ENCODE data around the gene NUMB. TPM values are rescaled to one million over a fixed set of nuclear protein-coding genes. Genes with fewer than 3 reads are reported as not detected.

NUMB gene
- total RNA-seq, 1 donor = 52.3 TPM

DNA sequence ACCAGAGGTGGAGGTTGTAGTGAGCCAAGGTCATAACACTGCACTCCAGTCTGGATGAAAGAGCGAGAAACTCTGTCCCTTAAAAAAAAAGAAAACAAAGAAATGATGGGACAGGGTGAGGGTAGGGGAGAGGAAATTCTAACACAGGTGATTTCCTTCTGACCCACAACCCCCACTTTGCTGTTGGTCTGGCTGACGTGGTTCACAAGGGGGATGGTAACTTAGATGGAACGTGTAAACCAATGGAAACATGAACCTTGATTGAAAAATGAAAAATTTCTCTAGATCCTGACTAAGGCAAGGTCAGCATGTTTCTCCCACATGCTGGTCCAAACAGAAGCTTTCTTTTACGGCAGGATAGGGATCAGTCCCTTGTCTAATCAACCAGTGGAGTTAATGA lies 16.6 kb upstream of the NUMB start:
- TF ChIP-seq, protein P1, sequence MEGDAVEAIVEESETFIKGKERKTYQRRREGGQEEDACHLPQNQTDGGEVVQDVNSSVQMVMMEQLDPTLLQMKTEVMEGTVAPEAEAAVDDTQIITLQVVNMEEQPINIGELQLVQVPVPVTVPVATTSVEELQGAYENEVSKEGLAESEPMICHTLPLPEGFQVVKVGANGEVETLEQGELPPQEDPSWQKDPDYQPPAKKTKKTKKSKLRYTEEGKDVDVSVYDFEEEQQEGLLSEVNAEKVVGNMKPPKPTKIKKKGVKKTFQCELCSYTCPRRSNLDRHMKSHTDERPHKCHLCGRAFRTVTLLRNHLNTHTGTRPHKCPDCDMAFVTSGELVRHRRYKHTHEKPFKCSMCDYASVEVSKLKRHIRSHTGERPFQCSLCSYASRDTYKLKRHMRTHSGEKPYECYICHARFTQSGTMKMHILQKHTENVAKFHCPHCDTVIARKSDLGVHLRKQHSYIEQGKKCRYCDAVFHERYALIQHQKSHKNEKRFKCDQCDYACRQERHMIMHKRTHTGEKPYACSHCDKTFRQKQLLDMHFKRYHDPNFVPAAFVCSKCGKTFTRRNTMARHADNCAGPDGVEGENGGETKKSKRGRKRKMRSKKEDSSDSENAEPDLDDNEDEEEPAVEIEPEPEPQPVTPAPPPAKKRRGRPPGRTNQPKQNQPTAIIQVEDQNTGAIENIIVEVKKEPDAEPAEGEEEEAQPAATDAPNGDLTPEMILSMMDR (IDR thresholded peaks at IDR 0.05; ENCODE audit: insufficient read depth, low read length) = no peak
- DNase-seq (ENCODE audit: low read depth) = no peak
- no peak overlapping the region for H3K4me3 ChIP-seq (ENCODE audit: low read depth, low read length)

- DNase-seq (ENCODE audit: low read depth) = peak; percentile 87
- TF ChIP-seq, protein P1 (IDR thresholded peaks at IDR 0.05; ENCODE audit: insufficient read depth, low read length) = peak; percentile 60
- no peak overlapping the region for H3K4me3 ChIP-seq (ENCODE audit: low read depth, low read length)
Observed at GRCh38 chr14:73472185-73473114, 14.1 kb upstream of the NUMB start.

- TF ChIP-seq, protein P1 (IDR thresholded peaks at IDR 0.05; ENCODE audit: insufficient read depth, low read length) = no peak
- H3K4me3 ChIP-seq (ENCODE audit: low read depth, low read length) = no peak overlapping the region
- no peak for DNase-seq (ENCODE audit: low read depth)
Observed at GRCh38 chr14:73471582-73472184, 13.3 kb upstream of the NUMB start.

- TF ChIP-seq, protein P1 (IDR thresholded peaks at IDR 0.05; ENCODE audit: insufficient read depth, low read length) = no peak
- no peak for DNase-seq (ENCODE audit: low read depth)
- no peak overlapping the region for H3K4me3 ChIP-seq (ENCODE audit: low read depth, low read length)
Observed at GRCh38 chr14:73468828-73469375, 10.6 kb upstream of the NUMB start.

GRCh38 chr14:73467800-73468199 lies 9.5 kb upstream of the NUMB start:
- no peak overlapping the region for H3K4me3 ChIP-seq (ENCODE audit: low read depth, low read length)
- TF ChIP-seq, protein P1 (IDR thresholded peaks at IDR 0.05; ENCODE audit: insufficient read depth, low read length) = no peak
- no peak for DNase-seq (ENCODE audit: low read depth)

DNA sequence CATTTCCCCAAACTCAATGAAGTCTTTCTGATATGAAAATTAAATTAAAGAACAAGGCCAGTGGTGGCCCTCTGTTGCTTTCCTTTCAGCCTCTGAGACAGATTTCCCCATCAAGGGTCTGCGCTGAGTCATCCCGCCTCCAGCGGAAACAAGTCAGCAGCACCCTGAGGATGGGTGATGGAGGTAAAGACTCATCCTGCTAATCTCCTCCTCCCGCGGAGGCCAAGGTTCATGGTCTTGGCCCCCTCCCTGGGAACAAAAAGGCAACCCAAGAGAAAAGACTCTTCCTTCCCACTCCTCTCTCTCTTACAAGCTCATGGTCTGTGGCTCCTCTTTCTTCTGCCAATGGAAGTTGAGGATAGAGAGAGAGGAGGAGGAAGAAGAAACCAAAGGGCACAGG lies 9.0 kb upstream of the NUMB start:
- DNase-seq (ENCODE audit: low read depth) = no peak
- H3K4me3 ChIP-seq (ENCODE audit: low read depth, low read length) = no peak overlapping the region
- TF ChIP-seq, protein P1 (IDR thresholded peaks at IDR 0.05; ENCODE audit: insufficient read depth, low read length) = no peak

All from fibroblast of the aortic adventitia (primary cell).